ENCODE results near the gene TANGO6.

The TANGO6 gene

DNA sequence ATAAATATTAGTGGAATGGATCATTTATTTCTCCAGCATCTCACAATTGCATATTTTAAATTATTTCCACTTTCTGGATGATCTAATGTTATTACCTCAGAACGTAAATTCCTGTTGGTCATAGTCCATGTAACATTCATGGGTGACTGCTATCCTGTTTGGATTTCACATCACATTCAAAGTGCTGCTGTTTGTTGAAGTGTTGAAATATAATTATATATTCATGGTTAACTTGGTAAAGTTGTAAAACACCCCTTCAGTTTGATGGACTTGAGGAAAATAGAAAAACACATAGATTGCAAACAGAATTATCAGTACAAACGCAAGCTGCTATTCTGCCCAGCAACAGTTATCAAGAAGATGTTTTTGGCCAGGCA, 59.6 kb downstream of the TANGO6 start:
- H3K4me1 ChIP-seq (ENCODE audit: control insufficient read depth in 5 of 5, insufficient read depth in 5 of 5, low read length in 5 of 5): peaks cover 0 to 11% (median 5%) of the 10 kb centered on the region in 5 donors

DNA sequence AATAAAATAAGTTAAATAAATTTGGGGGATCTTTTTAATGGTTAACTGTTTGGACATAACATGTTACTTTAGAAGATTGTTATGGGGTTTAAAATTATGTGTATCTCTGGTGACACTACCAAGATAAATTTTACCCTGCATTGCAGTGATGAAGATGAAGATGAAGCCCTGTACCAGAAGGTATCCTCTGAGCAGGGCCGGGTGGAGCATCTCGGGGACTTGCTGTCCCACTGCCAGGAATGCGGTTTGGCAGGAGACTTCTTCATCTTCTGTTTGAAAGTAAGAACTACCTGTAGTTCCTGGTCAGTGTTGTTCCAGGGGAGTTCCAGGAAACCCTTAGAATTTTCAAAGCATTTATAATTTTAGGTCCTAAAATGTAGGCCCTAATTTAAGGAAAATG, 64.0 kb downstream of the TANGO6 start:
- no peak overlapping the region for H3K9ac ChIP-seq (ENCODE audit: low read length in 5 of 5)
- H3K4me3 ChIP-seq (ENCODE audit: low read depth in 1 of 5, low read length in 5 of 5): no peak overlapping the region
- H3K4me1 ChIP-seq (ENCODE audit: control insufficient read depth in 5 of 5, insufficient read depth in 5 of 5, low read length in 5 of 5): peaks cover 0 to 3% (median 0%) of the 10 kb centered on the region in 5 donors
- no peaks in the 10 kb centered on the region for H3K9me3 ChIP-seq (ENCODE audit: control insufficient read depth in 5 of 5, low read length in 5 of 5)
- no peak overlapping the region for H3K27ac ChIP-seq (ENCODE audit: low read depth, low read length)
- peaks cover 18 to 31% (median 23%) of the 10 kb centered on the region in 5 donors for H3K36me3 ChIP-seq (ENCODE audit: control insufficient read depth in 5 of 5, insufficient read depth in 5 of 5, low read length in 5 of 5)
- no peaks in the 10 kb centered on the region for H3K27me3 ChIP-seq (ENCODE audit: control insufficient read depth in 5 of 5, insufficient read depth in 4 of 5, low read length in 5 of 5)

More for the DNA sequence above, 59.6 kb downstream of the TANGO6 start:
- peaks cover 7 to 11% (median 9%) of the 10 kb centered on the region in 5 donors for H3K36me3 ChIP-seq (ENCODE audit: control insufficient read depth in 5 of 5, insufficient read depth in 5 of 5, low read length in 5 of 5)
- H3K9ac ChIP-seq (ENCODE audit: low read length in 5 of 5): no peak overlapping the region
- no peak overlapping the region for H3K27ac ChIP-seq (ENCODE audit: low read depth, low read length)
- no peak overlapping the region for H3K4me3 ChIP-seq (ENCODE audit: low read depth in 1 of 5, low read length in 5 of 5)
- H3K9me3 ChIP-seq (ENCODE audit: control insufficient read depth in 5 of 5, low read length in 5 of 5): no peaks in the 10 kb centered on the region
- no peaks in the 10 kb centered on the region for H3K27me3 ChIP-seq (ENCODE audit: control insufficient read depth in 5 of 5, insufficient read depth in 4 of 5, low read length in 5 of 5)

DNA sequence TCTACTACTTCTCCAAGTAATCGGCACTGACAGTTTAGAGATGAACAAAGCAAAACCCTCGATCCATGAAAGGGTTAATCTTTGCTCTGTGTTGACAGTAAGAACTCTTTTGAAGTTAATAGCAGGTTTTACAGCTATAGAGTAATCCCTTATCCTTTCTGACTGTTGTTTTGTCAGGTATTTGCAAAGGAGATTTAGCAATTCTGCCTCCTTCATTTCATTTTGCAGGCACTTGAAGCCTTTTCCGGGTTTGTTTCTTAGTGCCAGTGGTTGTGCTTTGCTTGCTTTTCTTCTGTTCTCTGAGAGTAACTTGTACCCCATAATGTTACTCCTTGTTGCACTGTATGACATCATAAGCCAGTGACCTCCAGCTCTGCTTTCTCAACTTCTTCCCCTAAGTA, 64.5 kb downstream of the TANGO6 start:
- H3K27me3 ChIP-seq (ENCODE audit: control insufficient read depth in 5 of 5, insufficient read depth in 4 of 5, low read length in 5 of 5): no peaks in the 10 kb centered on the region
- peaks cover 15 to 31% (median 20%) of the 10 kb centered on the region in 5 donors for H3K36me3 ChIP-seq (ENCODE audit: control insufficient read depth in 5 of 5, insufficient read depth in 5 of 5, low read length in 5 of 5)
- no peak overlapping the region for H3K9ac ChIP-seq (ENCODE audit: low read length in 5 of 5)
- H3K4me1 ChIP-seq (ENCODE audit: control insufficient read depth in 5 of 5, insufficient read depth in 5 of 5, low read length in 5 of 5): no peaks in the 10 kb centered on the region
- no peak overlapping the region for H3K27ac ChIP-seq (ENCODE audit: low read depth, low read length)
- no peak overlapping the region for H3K4me3 ChIP-seq (ENCODE audit: low read depth in 1 of 5, low read length in 5 of 5)
- H3K9me3 ChIP-seq (ENCODE audit: control insufficient read depth in 5 of 5, low read length in 5 of 5): no peaks in the 10 kb centered on the region

DNA sequence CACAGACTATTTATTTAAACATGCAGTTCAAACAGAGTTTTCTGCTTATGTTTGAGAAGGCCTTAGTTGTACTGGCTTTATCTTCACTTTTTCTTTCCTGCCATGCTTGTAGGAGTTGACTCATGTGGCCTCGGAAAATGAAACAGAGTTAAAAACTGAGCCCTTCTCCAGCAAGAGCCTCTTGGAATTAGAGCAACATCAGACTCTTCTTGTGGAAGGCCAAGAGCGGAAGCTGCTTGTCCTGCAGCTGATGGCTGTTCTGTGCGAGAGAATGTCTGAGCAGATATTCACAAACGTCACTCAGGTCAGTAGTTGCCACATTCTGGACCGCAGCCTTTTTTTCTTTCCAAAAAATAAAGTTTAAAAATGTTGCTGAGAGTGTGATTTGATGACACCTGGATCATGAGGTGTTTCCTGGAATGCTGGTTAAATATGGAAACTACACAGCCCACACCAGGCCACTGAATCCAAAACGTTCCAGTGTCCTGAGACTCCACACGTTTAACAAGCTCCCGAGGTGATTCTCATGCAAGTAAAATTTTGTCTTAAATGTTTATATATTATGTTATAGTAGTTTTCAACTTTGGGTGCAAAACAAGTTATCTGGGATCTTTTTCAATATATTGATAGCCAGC, 65.9 kb downstream of the TANGO6 start:
- Histone ChIP-seq H3K36me3 (ENCODE audit: control insufficient read depth in 5 of 5, insufficient read depth in 5 of 5, low read length in 5 of 5) (peaks cover 15 to 31% (median 20%) of the 10 kb centered on the region in 5 donors), H3K27ac (ENCODE audit: low read depth, low read length) (no peak overlapping the region), H3K27me3 (ENCODE audit: control insufficient read depth in 5 of 5, insufficient read depth in 4 of 5, low read length in 5 of 5) (no peaks in the 10 kb centered on the region), H3K9me3 (ENCODE audit: control insufficient read depth in 5 of 5, low read length in 5 of 5) (no peaks in the 10 kb centered on the region), H3K9ac (ENCODE audit: low read length in 5 of 5) (no peak overlapping the region), H3K4me1 (ENCODE audit: control insufficient read depth in 5 of 5, insufficient read depth in 5 of 5, low read length in 5 of 5) (no peaks in the 10 kb centered on the region), H3K4me3 (ENCODE audit: low read depth in 1 of 5, low read length in 5 of 5) (no peak overlapping the region)

DNA sequence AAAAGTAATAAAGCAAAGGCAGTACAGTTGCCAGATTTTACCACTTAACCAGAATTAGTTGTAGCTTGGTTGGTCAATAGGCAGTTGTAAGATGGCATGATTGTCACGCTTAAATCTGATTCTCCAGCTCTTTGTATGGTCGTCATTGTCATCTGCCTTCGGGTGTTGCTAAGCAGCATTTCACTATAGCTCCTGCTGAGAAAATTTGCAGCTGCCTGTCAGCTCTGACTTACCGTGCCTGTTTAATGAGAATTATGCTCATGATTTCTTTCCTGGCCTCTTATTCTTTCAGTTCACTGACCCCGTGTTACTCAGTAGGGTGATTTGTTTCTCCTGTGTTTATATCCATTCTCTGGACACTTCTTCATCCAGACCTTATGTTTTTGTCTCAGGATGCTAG, 66.7 kb downstream of the TANGO6 start:
- Histone ChIP-seq H3K27ac (ENCODE audit: low read depth, low read length) (no peak overlapping the region), H3K36me3 (ENCODE audit: control insufficient read depth in 5 of 5, insufficient read depth in 5 of 5, low read length in 5 of 5) (peaks cover 15 to 31% (median 18%) of the 10 kb centered on the region in 5 donors)

DNA sequence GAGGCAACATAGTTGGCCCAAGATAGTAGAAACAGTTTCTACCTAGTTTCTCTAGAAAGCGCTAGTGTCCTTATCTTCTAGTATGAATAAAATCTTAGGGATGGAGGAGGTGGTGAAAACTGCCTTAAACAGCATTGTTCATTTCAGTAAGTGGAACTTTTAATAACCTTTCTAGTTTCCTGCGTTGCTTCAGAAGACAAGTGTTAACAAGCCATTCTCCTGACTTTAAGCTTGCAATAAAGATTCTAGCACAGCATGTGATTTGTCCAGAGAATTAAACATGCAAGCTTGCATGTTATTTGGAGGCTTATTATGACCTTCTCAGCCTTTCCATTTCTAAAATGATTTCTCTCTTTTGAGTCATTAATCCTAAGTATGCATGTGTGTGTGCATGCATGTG, 72.3 kb downstream of the TANGO6 start:
- Histone ChIP-seq H3K27ac (ENCODE audit: low read depth, low read length) (no peak overlapping the region), H3K4me3 (ENCODE audit: low read depth in 1 of 5, low read length in 5 of 5) (no peak overlapping the region), H3K9me3 (ENCODE audit: control insufficient read depth in 5 of 5, low read length in 5 of 5) (no peaks in the 10 kb centered on the region), H3K36me3 (ENCODE audit: control insufficient read depth in 5 of 5, insufficient read depth in 5 of 5, low read length in 5 of 5) (peaks cover 16 to 35% (median 17%) of the 10 kb centered on the region in 5 donors), H3K27me3 (ENCODE audit: control insufficient read depth in 5 of 5, insufficient read depth in 4 of 5, low read length in 5 of 5) (no peaks in the 10 kb centered on the region), H3K9ac (ENCODE audit: low read length in 5 of 5) (no peak overlapping the region), H3K4me1 (ENCODE audit: control insufficient read depth in 5 of 5, insufficient read depth in 5 of 5, low read length in 5 of 5) (no peaks in the 10 kb centered on the region)

More for the DNA sequence above, 66.7 kb downstream of the TANGO6 start:
- no peaks in the 10 kb centered on the region for H3K27me3 ChIP-seq (ENCODE audit: control insufficient read depth in 5 of 5, insufficient read depth in 4 of 5, low read length in 5 of 5)
- no peak overlapping the region for H3K9ac ChIP-seq (ENCODE audit: low read length in 5 of 5)
- H3K4me1 ChIP-seq (ENCODE audit: control insufficient read depth in 5 of 5, insufficient read depth in 5 of 5, low read length in 5 of 5): no peaks in the 10 kb centered on the region
- no peaks in the 10 kb centered on the region for H3K9me3 ChIP-seq (ENCODE audit: control insufficient read depth in 5 of 5, low read length in 5 of 5)
- H3K4me3 ChIP-seq (ENCODE audit: low read depth in 1 of 5, low read length in 5 of 5): no peak overlapping the region

DNA sequence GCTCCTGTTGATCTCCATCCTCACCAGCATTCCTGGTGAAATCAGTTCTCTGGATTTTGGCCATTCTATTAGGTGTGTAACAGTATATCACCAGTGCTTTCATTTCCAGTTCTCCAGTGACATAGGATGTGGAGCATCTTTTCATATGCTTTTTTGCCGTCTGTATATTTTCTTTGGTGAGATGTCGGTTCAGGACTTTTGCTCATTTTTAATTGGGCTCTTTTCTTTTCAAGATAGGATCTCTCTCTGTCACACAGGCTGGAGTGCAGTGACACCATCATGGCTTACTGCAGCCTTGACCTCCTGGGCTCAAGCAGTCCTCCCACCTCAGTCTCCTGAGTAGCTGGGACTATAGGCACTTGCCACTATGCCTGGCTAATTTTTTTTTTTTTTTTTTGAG, 74.2 kb downstream of the TANGO6 start:
- H3K36me3 ChIP-seq (ENCODE audit: control insufficient read depth in 5 of 5, insufficient read depth in 5 of 5, low read length in 5 of 5): peaks cover 15 to 28% (median 20%) of the 10 kb centered on the region in 5 donors
- no peaks in the 10 kb centered on the region for H3K4me1 ChIP-seq (ENCODE audit: control insufficient read depth in 5 of 5, insufficient read depth in 5 of 5, low read length in 5 of 5)
- no peak overlapping the region for H3K4me3 ChIP-seq (ENCODE audit: low read depth in 1 of 5, low read length in 5 of 5)
- no peaks in the 10 kb centered on the region for H3K9me3 ChIP-seq (ENCODE audit: control insufficient read depth in 5 of 5, low read length in 5 of 5)
- no peak overlapping the region for H3K9ac ChIP-seq (ENCODE audit: low read length in 5 of 5)
- H3K27me3 ChIP-seq (ENCODE audit: control insufficient read depth in 5 of 5, insufficient read depth in 4 of 5, low read length in 5 of 5): no peaks in the 10 kb centered on the region
- H3K27ac ChIP-seq (ENCODE audit: low read depth, low read length): no peak overlapping the region

DNA sequence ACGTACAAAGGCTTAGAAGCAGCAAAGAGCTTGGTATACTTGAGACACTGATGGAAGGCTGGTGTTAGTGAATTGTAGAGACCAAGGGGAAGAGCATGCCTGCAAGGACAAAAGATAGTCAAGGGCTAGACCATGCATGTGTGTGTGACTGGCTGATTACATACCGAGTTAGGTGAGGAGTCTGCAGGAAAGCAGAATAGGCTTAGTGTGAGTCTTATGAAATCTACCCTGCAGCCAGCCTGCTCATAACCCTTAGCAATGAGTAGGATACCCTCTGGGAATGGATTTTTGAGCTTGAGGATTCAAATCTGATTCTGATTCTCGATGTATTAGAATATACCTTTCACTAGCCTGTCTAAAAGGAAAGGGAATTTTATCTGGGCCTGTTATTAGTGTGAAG, 77.0 kb downstream of the TANGO6 start:
- peaks cover 15 to 28% (median 21%) of the 10 kb centered on the region in 5 donors for H3K36me3 ChIP-seq (ENCODE audit: control insufficient read depth in 5 of 5, insufficient read depth in 5 of 5, low read length in 5 of 5)

DNA sequence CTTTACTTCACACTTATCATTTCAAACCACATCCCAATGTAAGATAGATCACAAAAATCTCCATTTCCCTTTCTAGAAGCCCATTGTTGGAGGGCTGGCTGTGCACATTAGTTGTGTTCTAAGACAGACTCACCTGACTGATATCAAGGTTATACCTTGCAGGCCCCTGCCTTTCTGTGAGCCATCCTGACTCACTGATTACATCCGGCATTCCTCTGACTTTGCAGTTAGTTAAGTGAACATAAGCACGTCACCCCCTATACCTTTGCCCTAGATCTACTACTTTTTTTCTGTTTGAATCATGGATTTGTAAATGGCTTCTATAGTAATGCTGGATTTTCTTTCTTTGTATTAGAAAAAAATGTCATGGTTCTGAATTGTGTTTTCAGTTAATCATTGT, 78.3 kb downstream of the TANGO6 start:
- Histone ChIP-seq H3K27ac (ENCODE audit: low read depth, low read length) (no peak overlapping the region), H3K36me3 (ENCODE audit: control insufficient read depth in 5 of 5, insufficient read depth in 5 of 5, low read length in 5 of 5) (peaks cover 15 to 28% (median 21%) of the 10 kb centered on the region in 5 donors), H3K9me3 (ENCODE audit: control insufficient read depth in 5 of 5, low read length in 5 of 5) (no peaks in the 10 kb centered on the region), H3K4me1 (ENCODE audit: control insufficient read depth in 5 of 5, insufficient read depth in 5 of 5, low read length in 5 of 5) (no peaks in the 10 kb centered on the region), H3K27me3 (ENCODE audit: control insufficient read depth in 5 of 5, insufficient read depth in 4 of 5, low read length in 5 of 5) (no peaks in the 10 kb centered on the region), H3K4me3 (ENCODE audit: low read depth in 1 of 5, low read length in 5 of 5) (no peak overlapping the region), H3K9ac (ENCODE audit: low read length in 5 of 5) (no peak overlapping the region)

More for the DNA sequence above, 77.0 kb downstream of the TANGO6 start:
- no peak overlapping the region for H3K27ac ChIP-seq (ENCODE audit: low read depth, low read length)
- no peak overlapping the region for H3K9ac ChIP-seq (ENCODE audit: low read length in 5 of 5)
- H3K27me3 ChIP-seq (ENCODE audit: control insufficient read depth in 5 of 5, insufficient read depth in 4 of 5, low read length in 5 of 5): no peaks in the 10 kb centered on the region
- H3K9me3 ChIP-seq (ENCODE audit: control insufficient read depth in 5 of 5, low read length in 5 of 5): no peaks in the 10 kb centered on the region
- H3K4me3 ChIP-seq (ENCODE audit: low read depth in 1 of 5, low read length in 5 of 5): no peak overlapping the region
- H3K4me1 ChIP-seq (ENCODE audit: control insufficient read depth in 5 of 5, insufficient read depth in 5 of 5, low read length in 5 of 5): no peaks in the 10 kb centered on the region

DNA sequence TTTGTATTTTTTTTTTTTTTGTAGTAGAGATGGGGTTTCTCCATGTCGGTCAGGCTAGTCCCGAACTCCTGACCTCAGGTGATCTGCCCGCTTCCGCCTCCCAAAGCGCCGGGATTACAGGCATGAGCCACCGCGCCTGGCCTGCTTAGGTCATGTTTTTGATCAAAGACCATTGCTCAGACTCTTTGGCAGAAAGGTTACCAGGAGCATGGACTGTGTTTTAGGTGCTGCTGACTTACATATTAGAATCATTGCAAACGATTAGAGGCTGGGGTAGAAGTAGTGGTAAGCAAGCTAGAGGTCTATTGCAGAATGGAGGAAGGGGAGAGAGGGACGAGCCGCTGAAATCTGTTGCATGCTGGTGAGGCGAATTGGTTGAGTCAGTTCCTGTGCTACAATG, 79.8 kb downstream of the TANGO6 start:
- Histone ChIP-seq H3K27me3 (ENCODE audit: control insufficient read depth in 5 of 5, insufficient read depth in 4 of 5, low read length in 5 of 5) (no peaks in the 10 kb centered on the region), H3K9me3 (ENCODE audit: control insufficient read depth in 5 of 5, low read length in 5 of 5) (no peaks in the 10 kb centered on the region), H3K36me3 (ENCODE audit: control insufficient read depth in 5 of 5, insufficient read depth in 5 of 5, low read length in 5 of 5) (peaks cover 10 to 30% (median 28%) of the 10 kb centered on the region in 5 donors), H3K27ac (ENCODE audit: low read depth, low read length) (no peak overlapping the region), H3K4me1 (ENCODE audit: control insufficient read depth in 5 of 5, insufficient read depth in 5 of 5, low read length in 5 of 5) (no peaks in the 10 kb centered on the region), H3K4me3 (ENCODE audit: low read depth in 1 of 5, low read length in 5 of 5) (no peak overlapping the region), H3K9ac (ENCODE audit: low read length in 5 of 5) (no peak overlapping the region)

All from subcutaneous abdominal adipose tissue (tissue), 5 donors.